ENCODE measurements around the gene SPHKAP.
"Not testable (repeated sequence)": the region's sequence is repeated elsewhere in the genome, so short reads cannot be mapped to it uniquely, and the experiment has no call there.

SPHKAP gene

DNA sequence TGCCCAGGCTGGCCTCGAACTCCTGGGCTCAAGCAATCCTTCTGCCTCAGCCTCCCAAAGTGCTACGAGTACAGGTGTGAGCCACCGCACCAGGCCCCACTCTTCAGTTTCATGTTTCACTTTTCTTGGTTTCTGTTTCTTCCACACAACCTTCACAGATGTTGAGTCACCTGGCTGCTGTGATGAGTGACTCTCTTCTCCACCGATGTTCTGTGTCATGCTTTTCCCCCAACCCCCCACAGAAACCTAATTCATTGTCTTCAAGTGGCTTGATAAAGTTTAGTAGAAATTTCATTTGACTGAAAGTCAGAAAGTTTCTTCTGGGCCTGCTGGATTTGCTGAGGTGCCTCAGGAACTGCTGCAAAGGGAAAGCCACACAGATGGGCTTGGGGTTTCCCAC, 78.5 kb downstream of the SPHKAP start:
- DNase-seq, result no peak

DNA sequence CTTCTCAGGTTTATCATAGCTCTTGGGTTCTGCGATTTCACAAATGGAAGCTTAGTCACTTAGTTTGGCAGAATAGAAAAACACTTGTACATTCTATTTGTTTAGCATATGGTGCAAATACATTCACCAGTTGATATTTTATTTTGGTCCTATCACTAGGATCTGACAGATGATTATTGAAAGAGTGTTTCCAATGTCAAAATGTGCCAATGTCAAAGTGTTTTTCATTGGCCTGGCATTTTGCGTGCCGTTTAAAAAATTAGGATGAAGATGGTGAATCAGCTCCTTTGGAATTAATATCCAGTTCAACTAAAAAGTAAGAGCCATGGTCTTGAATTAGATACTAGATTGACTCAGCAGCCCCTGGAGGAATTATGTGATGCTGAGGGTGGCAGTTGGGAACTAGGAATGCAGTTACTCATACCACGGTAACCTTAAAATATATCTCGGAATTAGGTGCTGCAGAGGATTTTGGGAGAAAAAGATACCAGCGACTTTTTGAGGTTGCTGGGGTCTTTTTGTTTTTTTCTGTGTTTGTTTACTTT, 87.0 kb downstream of the SPHKAP start:
- no peak for DNase-seq

DNA sequence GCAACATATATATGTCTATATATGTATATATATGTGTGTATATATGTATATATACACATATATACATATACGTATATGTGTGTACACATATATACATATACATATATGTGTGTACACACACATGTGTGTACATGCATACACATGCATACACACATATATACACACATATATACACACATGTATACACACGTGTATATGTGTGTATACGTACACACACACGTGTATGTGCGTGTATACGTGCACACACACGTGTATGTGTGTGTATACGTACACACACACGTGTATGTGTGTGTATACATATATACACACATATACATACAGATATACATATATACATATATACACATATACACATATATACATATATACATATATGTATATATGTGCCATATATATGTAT, 89.4 kb downstream of the SPHKAP start:
- no peak for DNase-seq

DNA sequence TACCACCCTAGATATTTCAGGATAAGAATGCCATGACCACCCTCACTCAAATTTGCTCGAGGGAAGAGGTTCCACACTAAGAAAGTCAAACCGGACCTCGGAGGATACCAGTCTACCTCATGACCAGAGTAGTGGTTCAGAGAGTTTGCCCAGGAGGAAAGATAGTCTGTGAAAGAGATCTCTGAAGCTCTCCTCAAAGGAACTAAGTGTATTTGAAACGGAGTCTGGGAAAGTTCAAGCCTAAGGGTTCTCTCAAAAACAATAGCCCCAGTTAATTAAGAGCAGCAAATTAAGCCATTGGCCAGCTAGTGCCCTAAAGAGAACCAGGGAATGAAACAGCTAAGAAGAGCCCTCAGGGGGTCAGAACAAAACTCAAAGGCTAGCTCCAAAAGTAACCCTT, 94.9 kb downstream of the SPHKAP start:
- no peak for DNase-seq

DNA sequence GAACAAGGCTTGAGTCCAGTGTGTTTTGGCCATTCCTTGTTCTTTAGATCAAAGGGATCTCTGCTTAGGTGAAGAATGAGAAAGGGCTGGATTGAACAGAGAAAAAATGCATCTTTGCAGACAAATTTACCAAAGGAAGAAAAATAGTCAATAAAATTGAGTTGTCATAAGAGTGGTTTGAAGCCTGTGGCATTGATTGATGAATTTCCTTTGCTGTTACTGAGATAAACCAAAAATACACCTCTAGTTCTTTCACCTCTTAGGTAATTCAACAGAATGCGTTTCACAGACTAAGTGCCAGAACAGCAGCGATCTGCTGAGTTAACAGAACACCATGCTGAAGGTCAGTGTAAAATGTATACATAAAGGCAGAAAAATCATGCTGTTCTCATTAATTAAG, 96.8 kb downstream of the SPHKAP start:
- DNase-seq, result no peak

DNA sequence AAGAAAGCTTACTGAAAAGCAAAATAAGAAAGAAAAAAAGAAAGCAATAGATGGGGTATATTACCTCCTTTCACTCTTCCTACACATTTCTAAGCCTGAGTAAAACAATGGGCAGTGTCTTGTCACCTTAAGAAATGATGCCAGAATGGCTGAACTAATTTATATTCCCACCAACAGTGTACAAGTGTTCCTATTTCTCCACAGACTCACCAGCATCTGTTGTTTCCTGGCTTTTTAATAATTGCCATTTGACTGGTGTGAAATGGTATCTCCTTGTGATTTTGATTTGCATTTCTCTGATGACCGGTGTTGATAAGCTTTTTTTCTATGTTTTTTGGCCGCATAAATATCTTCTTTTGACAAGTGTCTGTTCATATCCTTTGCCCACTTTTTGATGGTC, 98.4 kb downstream of the SPHKAP start:
- DNase-seq, result no peak

DNA sequence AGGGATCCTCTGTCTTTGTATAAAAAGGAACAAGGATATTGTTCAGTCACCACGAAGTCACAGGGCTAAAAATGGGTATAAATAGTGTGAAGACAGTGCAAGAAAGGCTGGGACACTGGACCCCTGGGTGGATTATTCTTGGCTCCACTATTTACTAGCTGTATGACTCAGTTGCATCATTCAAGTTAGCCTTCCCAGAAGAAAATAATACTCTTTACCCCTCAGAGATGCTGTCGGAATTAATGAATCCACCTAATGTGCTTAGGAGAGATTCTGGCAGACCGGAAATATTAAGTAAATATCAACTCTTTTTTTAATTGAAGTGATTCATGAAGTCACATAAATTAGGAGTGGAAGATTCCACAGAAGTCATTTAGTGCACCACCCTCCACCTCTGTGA, 98.9 kb downstream of the SPHKAP start:
- DNase-seq, result no peak

DNA sequence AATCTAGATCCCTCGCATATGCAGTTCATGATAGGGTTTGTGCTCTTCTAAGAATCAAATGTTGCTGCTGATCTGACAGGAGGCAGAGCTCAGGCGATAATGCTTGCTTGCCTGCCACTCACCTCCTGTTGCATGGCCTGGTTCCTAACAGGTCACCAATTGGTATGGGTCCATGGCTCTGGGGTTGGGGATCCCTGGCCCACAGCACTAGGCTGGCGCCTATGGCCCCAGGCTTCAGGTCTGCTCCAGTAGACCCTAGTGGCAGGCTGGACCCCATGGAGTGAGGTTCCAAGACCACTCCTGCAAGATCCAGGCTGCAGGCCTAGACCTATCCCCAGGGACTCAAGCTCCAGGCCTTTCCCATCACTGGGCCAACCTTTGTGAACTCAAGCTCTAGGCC, 102.3 kb downstream of the SPHKAP start:
- no peak for DNase-seq

DNA sequence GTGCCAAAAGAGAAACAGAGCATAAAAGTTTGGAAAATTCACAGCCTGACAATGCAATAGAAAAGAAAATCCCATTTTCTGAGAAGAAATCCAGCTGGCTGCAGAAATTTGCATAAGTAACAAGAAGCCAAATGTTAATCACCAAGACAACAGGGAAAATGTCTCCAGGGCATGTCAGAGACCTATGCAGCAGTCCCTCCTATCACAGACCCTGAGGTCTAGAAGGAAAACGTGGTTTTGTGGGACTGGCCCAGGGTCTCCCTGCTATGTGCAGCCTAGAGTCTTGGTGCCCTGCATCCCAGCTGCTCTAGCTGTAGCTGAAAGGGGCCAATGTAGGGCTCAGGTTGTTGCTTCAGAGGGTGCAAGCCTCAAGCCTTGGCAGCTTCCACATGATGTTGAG, 104.8 kb downstream of the SPHKAP start:
- DNase-seq, result not testable (repeated sequence)

DNA sequence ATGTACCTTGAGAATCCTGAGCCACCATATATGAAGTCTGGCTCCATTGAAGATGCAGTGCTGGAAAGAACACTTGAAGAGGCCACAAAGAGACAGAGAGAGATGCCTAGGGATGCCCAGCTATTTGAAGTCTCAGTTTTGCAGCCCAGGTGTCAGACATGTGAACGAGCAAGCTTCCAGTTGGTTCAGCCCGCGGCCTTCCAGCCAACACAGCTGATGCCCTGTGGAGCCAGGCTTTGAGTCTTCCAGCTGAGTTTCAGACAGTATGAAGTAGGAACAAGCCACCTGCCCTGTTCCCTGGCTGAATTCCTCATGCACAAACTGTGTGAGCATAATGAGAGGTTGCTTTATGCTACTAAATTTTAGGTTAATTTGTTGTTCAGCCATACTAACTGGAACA, 108.8 kb downstream of the SPHKAP start:
- no peak for DNase-seq

DNA sequence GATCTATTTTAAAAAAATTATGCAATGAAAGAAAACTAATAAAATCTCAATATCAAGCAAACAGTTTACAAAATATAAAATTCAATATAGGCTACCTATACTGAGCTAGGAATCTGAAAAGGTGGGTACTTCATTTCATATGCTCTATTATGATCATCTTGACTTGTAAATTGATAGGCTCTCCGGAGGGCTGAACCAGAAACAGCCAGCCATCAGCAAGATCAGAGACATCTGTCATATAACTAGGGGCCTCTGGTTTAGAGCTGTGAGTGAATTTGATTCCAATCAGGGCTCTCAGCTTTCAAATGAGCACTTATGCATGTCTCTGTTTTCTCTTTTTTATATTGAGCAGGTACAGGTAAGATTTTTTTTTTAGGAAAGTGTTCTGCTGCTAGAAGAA, 114.2 kb downstream of the SPHKAP start:
- no peak for DNase-seq

DNA sequence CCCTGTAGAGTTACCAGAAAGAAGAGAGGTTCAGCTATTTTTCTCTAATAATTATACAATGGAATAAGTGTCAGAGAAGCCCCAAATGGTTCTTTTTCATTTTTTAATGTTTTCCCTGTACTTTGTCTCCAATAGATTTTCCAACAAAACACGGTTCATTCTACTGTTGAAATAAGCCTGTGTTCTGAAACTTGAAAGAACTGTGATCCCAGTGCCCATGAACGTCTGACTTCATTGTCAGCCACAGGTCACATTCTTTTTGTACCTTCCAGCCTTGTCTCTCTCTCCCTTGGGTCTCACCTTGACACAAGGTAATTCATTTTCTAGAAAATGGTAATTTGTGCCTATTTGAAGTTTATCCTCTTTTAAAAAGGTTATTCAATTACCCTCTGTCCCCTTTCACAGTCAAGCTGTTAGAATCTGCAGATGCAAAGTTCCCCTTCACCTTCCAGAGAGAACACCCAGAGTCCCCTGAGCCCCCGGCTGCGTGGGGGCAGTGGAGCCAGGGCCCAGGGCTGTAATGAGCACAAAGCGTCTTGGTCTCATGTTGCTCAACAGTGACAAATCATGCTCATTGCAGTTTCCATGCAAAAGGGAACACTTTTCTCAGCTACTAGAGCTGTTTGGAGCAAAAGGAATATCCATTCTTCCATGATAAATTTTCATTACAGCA, 115.2 kb downstream of the SPHKAP start:
- DNase-seq, result no peak

DNA sequence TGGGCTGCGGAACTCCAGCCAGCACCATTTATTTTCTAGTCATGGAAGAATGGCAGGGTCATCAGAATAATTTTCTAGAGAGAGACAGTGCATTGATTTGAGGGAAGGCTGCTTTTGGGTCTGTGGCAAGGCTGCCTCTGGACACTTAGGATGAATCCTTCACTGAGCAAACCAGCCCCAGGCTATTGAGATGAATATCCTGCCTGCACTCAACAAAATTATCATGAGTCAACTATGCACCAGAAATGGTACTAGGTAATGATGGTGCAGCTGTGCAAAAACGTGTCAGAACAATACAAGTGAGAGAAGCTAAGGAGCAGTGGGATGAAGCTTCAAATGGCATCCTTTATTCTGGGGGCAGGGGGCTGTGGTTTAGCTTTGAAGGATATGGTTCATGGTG, 115.8 kb downstream of the SPHKAP start:
- DNase-seq, result no peak

DNA sequence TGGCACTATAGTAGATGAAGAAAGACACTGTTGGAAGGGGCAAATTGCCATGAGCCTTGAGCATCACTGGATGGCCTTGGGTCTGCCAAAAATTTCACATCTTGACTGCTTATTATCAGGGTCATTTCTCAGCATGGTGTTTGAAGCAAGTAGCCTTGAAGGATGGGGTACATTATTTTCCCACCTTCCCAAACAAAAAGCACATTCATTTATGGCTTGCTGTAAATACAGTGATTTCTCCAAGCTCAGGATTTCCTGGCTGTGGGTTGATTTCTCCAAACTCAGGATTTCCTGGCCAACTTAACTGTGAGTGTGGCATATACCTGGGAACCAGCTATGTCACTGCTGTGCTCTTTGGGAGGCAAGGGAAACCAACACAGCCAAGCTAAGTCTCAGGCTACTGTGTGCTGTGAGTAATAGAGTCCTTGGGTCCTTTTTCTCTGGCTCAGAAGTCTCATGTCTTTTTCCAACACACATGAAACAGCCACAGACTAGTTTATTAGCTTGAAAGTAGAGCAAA, 116.6 kb downstream of the SPHKAP start:
- no peak for DNase-seq

DNA sequence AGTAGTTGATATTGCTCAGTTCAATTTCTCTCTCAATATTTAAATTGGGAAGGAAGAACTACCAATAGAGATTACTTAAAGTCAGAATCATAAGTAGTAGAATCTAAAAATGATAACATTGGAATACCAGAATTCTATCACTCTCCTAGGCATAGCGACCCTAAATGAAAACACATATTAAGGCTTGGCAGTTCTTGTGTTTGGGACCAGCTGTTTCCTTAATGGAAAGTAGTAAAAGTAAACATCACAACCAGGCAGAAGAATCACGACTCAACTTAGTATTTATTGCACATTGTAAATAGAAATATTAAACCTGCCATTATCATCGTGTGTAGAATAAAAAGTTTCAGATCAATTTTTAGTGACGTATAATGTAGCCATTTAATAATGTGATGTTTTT, 117.5 kb downstream of the SPHKAP start:
- no peak for DNase-seq

DNA sequence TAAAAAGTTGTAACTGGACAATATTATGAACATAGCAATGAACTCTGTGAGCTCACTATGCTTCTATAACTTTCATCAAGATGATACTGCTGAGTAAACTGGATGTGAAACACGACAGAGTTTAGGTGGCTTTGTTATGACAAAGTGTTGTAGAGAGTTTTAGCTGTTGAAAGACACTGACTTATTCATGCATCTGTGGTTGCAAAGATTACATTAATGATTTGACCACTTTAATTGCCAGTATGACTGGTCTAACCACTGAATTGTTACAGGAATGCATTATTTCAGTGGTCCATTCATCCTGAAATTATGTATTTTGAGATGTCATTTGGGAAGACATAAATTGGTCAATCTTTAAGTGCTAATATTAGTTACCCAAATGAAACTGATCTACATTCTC, 117.9 kb downstream of the SPHKAP start:
- DNase-seq, result no peak

DNA sequence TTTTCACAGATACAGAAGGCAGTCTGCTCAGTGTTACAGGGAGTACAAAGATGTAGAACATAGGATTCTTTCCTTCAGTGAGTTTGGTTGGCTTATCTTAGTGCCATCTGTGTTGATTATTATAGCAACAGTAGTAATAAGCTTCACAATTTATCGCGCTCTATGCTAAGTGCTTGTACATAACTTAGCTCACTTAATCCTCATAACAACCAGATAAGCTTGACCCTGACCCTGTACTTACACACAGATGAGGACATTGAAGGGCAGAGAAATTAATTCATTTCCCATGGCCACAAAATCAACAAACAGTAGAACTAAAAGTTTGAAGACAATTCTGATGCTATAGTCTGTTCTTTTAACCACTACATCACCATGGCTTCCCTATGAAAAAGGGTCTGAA, 121.8 kb downstream of the SPHKAP start:
- DNase-seq, result no peak

DNA sequence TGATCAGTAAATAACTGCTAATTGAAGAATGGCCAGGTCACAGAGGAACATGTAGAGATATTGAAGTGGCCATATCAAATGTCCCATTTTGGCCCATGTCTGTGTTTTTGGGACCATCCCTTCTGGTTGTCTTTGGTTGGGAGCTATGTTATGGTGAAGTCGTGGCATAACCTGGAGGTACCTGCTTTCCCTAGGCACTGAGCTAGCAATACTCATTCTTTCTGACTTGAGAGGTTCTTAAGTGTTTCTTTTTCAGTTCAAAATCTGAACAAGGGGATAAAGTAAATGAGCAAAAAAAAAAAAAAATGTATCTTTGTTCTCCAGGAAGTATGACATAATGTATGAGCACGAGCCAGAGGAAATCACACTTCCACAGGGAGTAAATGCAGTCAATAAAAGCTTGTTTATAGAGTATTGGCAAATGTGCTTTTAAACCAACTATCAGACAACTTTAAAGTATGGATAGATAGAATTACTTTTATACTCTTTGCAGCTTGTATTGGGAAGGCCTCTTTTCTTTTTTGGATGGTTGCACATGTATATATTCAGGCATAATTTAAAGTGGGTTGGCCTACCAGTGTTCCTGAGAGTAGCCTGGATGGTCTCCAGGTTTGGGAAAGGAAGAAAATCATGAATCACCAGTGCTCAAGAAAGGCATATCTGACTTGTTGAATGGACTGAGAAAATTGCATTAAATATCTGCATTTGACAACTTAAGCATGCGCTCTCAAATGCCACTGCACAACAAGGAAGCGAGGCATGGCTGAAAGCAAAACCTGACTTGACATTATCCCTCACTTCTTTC, 125.0 kb downstream of the SPHKAP start:
- DNase-seq, result no peak

DNA sequence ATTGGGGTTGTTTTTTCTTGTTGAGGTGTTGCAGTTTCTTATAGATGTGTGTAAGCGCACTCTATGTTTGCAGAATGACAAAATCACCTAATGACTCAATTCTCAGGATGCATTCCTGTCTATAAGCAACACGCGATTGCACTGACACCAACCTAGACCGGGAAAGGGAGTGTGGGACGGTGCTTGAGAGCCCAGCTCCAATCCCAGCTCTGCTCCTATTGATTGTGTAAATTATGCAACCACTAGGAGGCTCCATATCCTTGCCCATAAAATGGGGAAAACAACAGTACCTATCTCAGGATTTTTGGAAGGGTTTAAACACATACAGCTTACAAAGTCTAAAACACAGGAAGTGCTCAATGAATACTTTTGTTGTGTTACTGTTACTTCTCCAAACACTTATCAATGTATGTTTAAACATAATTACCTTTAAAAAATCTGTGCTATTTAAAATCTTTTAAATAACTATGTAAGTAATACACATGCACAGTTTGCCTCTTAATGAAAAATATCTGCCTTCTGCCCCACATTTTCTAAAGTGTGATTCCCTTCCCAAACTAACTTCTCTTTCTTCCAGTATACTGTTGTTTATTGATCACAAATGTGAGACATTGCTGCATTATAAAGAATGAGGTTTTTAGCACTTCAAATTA, 132.5 kb downstream of the SPHKAP start:
- no peak for DNase-seq

DNA sequence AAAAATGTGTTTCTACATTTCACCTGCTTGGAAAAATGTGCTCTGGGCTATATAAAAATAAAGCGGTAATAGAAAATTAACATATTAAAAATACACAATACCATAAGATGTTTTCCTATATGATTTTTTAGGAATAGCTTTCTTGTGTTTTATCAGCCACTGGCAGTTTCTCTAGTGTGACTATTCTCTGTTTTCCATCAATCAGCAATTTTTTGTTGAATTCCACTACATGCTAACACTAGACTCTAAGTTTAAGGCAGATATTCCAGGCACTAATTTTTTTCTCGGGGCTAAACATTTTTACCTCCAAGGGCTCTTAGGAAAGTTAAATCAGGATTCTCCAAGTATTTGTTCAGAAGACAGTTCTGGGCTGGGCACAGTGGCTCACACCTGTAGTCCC, 140.5 kb downstream of the SPHKAP start:
- DNase-seq, result no peak

DNA sequence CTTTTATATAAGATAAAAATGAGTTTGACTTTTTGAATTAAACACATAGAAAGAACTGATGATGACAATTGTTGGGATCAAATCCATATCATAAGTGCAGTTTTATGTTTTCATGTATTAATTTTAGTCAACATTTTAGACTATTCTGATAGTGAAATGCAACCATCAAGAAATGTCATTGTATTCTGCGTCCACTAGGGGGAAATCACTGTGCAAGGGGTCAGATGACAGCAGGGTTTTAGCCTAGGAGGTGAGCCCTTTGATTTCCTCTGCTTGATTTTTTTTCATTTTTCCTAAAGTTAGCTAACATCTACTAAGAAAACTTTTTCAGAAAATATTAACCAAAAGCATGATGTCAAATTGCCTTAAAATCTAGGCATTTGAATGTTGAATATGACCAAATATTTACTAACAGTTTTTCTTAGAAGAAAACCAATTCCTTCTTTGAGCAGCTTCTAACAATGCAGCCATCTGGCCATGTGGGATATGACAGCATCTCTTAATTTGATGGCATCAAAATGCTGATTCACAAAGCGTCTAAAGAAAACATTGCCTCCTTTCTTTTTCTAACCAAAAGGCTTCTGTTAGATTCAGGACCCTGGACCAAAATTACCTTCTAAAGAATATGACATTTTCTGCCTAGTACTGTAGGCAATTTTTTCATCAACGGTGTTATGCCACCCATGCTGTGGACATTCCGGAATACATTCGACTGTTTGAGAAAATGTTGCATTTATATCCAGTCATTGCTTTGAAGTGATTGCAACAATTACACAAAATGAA, 141.5 kb downstream of the SPHKAP start:
- DNase-seq, result no peak

DNA sequence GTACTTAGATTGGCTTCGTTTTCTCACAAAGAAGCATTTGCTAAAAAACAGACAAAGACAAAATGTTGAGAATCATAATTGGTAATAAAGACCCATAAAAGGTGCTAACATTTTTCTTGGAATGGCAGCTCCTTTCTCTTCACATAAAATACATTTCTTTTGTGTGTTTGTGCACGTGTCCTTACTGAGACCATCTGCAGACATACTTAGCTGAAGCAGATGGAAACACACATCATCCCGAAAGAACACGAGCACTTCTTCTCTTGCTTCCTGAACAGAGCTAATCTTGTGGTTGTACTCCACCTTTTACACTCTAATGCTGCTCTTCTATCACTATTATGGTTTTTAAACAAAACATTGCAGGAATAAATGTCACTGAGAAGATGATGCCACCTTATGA, 142.5 kb downstream of the SPHKAP start:
- no peak for DNase-seq

DNA sequence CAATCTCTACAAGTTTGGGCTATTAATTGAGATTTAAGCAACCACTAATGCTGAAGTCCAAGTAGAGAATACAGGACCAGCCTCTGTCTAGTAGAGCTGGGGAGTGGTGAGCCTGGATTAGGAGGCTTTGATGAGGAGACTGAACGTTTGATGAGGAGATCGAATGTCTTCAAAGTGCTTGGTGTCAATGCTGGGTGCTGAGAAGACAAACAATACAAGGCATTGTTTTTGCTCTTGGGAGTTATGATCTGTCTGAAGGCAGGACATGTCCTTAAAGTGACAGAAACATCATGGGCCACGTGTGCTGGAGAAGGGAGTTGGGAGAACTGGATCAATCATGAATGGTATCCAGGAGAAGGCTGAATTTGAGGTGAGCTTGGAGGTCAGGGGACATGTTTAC, 143.6 kb downstream of the SPHKAP start:
- DNase-seq, result no peak
